ENCODE data around the gene IGFBPL1. TPM values are rescaled to one million over a fixed set of nuclear protein-coding genes. Genes with fewer than 3 reads are reported as not detected.

The IGFBPL1 gene
- total RNA-seq = 0.65 and 3.6 TPM in 2 replicates

GRCh38 chr9:38423973-38424843, at the start of gene IGFBPL1:
IGFBPL1 (minus strand) TSS chr9:38424454; CDS start chr9:38424424, 30 bp downstream.
- DNase-seq (ENCODE audit: low read depth) = no peak

DNA sequence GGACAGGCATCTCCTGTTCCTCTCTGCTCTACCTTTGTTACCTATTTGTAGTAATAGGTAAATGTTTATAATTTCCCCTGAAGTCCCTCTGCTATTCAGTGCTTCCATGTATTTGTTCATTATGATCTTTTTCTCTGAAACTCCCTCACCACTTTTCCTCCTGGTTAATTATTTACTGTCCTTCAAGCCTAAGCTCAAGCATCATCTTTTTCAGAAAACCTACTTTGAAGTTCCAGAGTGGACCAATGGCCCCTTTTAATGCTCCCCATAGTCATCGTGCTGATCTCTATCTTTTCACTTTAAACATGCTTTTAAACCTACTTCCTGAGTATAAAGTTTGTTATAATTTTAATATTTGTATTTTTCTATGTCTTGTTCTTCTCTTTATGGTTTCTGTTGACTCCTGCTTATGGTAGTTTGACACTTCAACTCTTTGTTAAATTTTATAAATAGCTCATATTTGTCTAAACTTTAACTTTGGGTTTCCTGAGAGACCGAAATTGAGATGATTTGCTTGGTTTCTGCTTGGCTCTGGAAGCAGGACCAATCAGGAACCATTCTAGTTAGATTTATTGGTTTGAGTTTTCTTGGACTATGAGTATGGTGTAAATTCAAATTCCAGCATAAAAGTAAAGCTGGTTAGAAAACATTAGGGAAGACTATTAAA, 48.5 kb upstream of the IGFBPL1 start:
- DNase-seq (ENCODE audit: low read depth) = peak; percentile 23

GRCh38 chr9:38467404-38467803, 43.1 kb upstream of the IGFBPL1 start:
- no peak for DNase-seq (ENCODE audit: low read depth)

- DNase-seq (ENCODE audit: low read depth) = no peak
Measured at GRCh38 chr9:38453835-38454234, 29.6 kb upstream of the IGFBPL1 start.

DNA sequence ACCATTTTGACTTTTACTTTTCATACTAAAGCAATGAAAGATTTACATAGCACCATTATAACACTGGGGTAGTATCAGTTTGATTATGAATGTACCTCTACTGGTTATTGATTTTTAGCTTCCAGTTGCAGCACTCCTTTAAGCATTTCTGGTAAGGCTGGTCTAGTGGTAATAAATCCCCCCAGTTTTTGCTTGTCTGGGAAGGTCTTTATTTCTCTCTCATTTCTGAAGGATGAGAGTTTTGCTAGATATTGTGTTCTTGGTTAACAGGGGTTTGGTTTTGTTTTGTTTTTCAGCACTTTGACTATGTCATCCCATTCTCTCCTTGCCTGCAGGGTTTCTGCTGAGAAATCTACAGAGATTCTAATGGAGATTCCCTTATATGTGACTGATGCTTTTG, 26.9 kb upstream of the IGFBPL1 start:
- DNase-seq (ENCODE audit: low read depth) = no peak

GRCh38 chr9:38447703-38448102, 23.4 kb upstream of the IGFBPL1 start:
- no peak for DNase-seq (ENCODE audit: low read depth)

GRCh38 chr9:38445154-38446043, 21.1 kb upstream of the IGFBPL1 start:
- DNase-seq (ENCODE audit: low read depth) = no peak

- no peak for DNase-seq (ENCODE audit: low read depth)
Measured at GRCh38 chr9:38443597-38443996, 19.3 kb upstream of the IGFBPL1 start.

DNA sequence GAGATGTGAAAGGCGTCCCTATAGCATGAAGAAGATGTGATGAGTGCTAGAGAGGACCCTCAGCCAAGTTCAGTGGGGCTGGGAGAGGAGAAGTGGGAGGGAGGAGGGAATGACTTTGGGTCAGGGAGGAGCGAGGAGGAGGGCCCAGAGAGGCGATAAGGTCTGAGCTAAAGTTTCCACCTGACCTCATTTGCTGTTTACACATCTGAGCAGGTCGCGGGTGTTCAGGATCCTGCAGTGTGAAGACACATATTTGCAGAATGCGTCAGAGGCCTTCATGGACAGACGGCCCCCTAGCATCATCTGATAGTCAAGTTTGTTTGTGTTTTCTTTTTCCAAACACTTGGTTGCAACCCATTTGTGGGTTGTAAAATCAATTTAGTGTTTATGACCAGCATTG, 18.9 kb upstream of the IGFBPL1 start:
- peak; percentile 35 for DNase-seq (ENCODE audit: low read depth)

DNA sequence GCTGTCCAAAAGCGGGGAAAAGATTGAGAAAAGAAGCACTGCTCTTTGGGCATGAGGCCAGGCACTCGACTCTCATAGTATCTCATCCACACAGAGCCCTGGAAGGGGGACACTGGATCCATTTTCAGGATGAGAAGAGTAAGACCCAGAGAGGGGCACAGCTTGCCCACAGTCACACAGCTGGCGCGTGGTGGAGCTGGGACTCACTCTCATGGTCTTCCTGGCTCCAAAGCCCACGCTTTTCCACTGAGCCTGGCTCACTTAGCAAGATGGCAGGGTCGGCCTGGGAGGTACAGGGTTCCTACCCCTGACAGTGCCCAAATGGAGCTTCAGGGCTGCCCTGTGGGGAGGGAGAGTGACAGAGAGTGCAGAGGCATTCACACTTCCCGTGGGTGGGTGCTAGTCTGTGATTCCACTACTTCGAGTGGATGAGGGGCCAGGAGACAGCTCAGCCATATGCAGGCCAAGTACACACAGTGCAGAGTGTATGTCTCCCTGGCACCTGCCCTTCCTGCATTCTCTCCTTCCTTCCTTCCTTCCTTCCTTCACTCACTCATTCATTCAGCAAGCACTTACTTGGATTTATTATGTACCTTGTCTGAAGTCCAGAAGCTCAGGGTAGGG, 18.3 kb upstream of the IGFBPL1 start:
- no peak for DNase-seq (ENCODE audit: low read depth)

DNA sequence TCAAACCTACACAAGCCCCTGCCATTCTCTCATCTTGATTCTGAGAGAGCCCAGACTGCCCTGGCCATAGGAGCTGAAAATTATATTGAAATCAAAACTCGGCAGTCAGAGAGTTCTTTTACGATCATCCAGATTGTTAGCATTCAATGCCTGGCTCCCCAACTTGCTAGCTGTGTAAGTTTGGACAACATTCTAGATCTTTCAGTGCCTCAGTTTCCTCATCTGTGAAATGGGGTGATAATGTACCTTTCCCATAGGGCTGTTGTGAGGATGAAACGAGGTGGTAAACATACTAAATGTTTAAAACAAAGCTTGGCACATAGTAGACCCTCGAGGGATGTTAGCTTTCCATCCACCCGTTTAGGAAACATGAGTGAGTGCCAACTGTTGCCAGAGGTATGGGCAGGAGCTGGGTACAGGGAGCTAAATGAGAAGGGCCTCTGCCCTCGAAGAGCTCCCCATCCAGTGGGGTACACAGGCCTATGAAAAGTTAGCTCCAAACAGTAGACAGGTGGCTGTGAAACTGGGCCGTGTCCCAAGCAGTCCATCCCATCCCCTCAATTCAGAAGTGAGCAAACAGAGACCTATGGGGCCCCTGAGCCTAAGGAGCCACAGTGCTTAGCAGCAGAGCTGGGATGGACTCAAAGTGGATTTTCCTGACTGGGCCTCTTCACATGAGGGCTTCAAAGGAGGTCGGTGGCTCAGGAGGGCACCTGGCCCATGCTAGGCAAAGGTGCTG, 17.3 kb upstream of the IGFBPL1 start:
- no peak for DNase-seq (ENCODE audit: low read depth)

GRCh38 chr9:38440516-38440915, 16.3 kb upstream of the IGFBPL1 start:
- no peak for DNase-seq (ENCODE audit: low read depth)

GRCh38 chr9:38439916-38440301, 15.7 kb upstream of the IGFBPL1 start:
- DNase-seq (ENCODE audit: low read depth) = no peak

- DNase-seq (ENCODE audit: low read depth) = no peak
Measured at GRCh38 chr9:38439291-38439915, 15.1 kb upstream of the IGFBPL1 start.

- peak; percentile 67 for DNase-seq (ENCODE audit: low read depth)
Measured at GRCh38 chr9:38437193-38437823, 13.1 kb upstream of the IGFBPL1 start.

DNA sequence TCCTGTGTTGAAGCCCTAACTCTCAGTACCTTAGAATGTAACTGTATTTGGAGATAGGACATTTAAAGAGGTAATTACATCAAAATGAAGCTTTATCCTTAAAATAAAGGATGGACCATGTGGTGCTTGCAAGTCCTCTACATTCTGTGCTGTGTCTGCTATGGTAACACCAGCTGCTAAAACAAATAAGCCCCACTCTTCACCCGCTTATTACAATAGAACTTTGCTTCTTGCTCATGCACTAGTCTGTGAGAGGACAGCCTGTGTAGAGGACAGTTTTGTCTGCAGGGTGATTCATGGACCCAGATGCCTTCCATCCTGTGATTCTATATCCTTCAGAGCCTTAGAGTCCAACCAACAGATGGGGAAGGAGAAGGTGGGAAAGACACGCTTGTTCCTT, 12.5 kb upstream of the IGFBPL1 start:
- no peak for DNase-seq (ENCODE audit: low read depth)

- no peak for DNase-seq (ENCODE audit: low read depth)
Measured at GRCh38 chr9:38435521-38435920, 11.3 kb upstream of the IGFBPL1 start.

- no peak for DNase-seq (ENCODE audit: low read depth)
Measured at GRCh38 chr9:38434853-38435252, 10.6 kb upstream of the IGFBPL1 start.

- DNase-seq (ENCODE audit: low read depth) = no peak
Measured at GRCh38 chr9:38434365-38434764, 10.1 kb upstream of the IGFBPL1 start.

DNA sequence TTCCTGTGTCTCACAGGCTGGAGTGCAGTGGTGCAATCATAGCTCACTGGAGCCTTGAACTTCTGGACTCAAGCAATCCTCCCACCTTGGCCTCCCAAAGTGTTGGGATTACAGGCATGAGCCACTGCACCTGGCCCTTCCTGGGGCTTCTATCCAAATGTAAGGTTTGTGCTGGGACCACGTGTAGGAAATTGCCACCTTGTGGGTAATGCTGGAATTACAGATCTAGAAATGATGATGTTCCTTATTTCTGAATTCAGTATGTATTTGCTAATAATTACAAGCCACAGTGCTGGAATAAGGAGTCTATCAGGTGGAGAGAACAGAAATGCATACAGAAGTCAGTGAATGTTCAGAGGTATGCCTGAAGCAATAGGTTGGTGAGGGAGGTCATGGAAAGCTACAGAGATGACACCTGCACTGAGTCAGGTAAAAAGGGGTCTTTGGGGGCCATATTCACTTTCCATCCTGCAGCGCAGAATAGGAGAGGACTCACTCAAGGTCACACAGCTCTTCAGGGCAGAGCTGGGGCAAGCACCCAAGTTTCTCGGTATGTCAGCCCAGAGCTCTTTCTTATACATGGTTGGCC, 8.8 kb upstream of the IGFBPL1 start:
- peak; percentile 41 for DNase-seq (ENCODE audit: low read depth)

All from renal cortical epithelial cell (primary cell).